ENCODE results near the gene TEFM.
"Not testable (repeated sequence)": the region's sequence is repeated elsewhere in the genome, so short reads cannot be mapped to it uniquely, and the experiment has no call there.

TEFM gene, protein sequence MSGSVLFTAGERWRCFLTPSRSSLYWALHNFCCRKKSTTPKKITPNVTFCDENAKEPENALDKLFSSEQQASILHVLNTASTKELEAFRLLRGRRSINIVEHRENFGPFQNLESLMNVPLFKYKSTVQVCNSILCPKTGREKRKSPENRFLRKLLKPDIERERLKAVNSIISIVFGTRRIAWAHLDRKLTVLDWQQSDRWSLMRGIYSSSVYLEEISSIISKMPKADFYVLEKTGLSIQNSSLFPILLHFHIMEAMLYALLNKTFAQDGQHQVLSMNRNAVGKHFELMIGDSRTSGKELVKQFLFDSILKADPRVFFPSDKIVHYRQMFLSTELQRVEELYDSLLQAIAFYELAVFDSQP

DNA sequence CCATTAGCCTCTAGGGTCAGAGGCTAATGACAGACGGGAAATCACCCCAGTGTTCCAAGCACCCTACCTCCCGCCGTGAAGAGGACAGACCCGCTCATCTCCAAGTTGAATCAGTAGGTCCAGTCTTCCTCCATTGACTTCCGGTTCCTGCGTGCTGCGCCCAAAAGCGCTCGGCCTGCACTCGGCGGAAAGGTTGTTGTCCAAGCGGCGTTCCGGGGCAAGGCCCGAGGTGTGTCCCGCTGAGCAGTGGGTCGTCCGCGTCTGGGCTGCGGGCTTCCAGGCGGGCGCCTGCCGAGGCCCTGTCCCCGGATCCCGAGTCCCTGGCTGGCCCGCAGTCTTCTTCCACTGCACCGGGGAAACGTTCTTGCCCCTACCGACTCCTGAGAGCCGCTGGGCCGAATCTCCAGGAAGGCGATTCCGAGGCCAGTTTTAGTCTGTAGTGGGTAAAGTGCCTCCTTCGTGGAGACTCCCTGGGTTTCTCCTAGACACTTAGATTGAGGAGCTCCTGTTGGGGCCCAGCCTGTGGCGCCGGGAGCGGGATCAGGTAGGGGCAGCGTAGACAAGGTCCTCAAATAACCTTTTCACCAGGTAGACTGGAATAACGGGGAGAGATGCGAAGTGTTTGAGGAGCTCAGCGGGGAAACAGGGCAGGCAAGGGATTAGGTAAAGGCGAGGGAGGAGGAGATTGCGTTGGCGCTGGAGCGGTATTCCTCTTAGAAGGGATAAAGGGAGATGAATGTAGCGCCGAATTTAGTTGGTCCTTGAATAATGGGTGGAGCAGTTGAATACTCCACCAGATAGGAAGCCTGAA is at the start of gene TEFM:
TEFM (minus strand) TSS at position 138 of the 811 bp plus-strand sequence; CDS start at position 98, 40 bp downstream.
- DNase-seq: peak; percentile 94

DNA sequence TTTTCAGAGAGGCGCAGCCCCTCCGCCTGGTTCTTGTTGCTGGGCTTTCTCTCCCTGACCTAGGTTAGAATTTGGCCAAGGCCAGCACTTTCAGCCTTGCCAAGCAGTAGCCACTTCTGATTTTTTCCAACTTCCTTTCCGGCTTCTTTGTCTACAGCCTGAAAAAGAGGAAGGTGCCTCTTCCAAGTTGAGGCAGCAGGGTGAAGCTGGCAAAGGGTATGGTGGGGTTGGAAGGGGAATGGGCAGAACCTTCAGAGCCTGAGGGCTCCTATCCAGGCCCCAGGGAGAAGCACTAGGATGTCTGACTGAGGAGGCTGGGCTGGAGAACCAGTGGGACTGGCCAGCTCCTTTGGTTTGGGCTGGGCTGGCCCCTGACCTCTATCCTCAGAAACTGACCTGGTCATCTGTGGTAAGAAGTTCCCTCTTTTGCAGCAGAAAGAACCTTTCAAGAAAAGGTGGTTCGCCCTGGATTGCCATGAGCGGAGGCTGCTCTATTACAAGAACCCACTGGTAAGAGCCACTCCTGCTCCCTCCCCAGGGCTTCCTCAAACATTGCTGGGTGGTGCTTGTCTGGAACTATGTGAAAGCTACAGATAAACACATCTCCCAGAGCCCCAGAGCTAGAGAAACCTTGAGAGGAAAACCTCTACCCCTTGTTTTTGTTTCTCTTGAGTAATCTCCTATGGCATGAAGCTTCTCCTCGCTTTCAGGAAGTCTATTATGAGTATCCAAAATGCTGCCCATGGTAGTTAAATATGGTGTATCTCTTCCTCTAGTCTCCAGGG is 48.2 kb upstream of the TEFM start:
- peak; percentile 11 for DNase-seq

DNA sequence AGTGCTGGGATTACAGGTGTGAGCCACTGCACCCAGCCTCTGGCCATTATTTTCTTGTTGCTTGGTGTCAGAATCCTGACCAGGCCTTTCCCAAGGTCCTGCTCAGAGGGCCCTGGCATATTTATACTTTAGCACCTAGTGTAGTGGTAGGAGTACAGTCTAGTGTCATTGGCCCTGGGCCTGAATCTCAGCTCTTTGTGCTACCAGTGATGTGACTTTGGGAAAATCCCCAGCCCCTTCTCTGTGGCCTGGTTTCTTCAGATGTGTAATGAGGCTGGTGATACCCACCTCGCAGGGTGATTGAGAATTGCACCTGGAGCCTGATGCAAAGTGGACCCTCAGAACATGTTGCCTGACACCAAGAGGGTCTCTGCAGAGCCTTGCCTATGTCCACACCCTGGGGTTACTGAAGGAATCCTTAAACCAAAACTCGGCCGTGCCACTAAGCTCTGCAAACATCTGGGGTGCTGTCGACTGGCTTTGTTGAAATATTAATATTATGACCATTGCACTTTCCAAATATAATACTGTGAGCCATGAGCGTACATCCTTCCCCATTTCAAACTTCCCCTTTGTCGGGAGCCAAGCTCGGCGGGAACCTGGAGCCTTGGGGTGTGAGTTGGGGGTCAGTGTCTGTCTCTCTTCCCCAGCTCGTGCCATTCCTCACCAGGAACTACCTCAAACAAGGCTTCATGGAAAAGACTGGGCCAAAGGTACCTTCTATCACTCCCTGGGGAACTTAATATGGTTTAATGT is 46.8 kb upstream of the TEFM start:
- no peak for DNase-seq

DNA sequence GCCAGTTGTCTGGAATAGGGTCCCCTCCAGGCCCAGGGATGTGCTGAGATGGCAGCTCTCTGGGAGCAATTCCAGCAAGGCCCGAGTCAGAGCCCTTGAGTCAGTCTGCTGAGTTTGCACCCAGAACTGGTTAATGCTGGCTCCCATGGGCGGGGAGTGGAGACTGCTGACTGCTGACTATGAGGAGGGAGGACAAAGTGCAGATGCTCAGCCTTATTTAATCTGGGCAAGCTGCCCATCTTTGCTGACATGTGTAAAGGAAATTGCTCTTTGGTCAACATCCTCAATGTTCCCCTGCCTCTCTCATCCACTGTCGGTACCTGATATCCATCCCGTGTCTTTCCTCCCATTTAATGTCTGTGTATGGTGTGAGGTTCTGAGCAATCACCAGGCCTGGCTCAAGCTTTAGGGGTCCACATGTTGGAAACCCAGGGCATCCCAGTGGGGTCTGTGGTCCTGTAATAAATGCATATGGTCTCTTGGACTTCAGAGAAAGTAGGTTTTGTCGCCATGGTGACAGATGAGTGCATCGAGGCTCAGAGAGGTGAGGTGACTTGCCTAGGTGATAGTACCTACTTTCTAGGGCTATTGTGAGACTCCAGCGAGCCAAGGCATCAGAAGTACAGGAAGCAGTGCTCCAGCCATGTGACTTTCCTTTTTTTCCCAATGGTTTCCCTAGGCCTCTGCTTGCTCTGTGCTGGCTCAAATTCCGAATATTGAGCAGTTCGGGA is 44.8 kb upstream of the TEFM start:
- DNase-seq: no peak

DNA sequence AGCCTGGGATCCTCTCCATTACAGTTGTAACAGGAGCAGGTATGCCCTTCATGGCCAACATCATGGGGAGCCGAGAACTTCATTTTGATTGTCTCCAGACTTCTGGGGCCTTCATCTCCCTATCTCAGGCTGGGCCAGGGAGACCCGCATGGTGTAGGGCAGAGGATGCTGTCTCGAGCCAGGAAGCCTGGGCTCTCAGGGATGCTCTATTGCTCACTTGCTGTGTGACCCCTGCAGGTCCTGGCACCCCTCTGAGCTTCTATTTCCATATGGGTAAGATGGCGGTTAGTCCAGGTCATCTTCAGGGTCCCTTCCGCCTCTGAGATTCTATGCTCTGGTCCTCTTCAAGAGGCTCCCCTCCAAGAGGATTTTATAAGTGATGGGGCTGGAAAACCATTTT is 44.2 kb upstream of the TEFM start:
- DNase-seq: no peak

DNA sequence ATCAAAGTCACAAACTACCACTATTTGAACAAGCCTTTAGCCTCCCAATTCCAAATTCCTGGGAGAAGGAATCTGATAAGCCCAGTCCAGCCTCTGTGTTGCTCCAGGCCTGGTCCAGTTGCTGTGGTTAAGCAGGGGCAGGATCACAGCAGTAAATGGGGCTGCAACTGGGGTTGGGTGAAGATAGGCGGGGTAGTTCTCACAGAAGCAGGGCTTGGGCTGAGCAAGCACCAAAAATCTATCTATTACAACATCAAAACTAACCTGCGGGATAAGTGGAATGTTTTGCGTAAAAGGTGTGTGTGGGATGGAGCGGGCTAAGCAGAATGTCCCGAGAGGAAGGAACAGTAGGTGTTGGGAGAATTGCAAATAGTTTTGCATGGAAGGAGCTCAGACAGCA is 41.8 kb upstream of the TEFM start:
- DNase-seq: no peak

DNA sequence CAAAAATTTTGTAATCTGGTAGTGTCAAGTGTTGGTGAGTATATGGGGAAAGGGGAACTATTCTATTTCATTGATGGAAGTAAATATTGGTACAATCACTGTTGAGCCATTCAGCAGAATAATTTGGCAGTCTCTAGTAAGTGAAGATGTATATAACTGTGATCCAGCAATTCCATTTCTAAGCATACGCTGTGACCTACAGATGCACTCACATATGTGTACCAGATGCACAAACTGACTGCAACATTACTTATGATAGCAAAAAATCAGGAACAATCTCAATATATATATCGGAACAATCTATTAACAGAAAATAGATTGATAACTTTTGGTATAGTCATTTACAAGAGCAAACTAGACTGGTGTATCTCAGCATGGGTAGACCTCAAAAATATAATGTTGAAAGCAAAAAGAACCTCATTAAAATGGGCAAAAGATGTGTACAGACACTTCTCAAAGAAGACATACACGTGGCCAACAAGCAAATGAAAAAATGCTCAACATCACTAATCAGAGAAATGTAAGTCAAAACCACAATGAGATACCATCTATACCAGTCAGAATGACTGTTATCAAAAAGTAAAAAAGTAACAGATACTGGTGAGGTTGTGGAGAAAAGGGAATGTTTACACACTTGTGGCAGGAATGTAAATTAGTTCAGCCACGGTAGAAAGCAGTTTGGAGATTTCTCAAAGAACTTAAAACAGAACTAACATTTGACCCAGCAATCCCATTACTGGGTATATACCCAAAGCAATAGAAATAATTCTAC is 36.5 kb upstream of the TEFM start:
- no peak for DNase-seq

DNA sequence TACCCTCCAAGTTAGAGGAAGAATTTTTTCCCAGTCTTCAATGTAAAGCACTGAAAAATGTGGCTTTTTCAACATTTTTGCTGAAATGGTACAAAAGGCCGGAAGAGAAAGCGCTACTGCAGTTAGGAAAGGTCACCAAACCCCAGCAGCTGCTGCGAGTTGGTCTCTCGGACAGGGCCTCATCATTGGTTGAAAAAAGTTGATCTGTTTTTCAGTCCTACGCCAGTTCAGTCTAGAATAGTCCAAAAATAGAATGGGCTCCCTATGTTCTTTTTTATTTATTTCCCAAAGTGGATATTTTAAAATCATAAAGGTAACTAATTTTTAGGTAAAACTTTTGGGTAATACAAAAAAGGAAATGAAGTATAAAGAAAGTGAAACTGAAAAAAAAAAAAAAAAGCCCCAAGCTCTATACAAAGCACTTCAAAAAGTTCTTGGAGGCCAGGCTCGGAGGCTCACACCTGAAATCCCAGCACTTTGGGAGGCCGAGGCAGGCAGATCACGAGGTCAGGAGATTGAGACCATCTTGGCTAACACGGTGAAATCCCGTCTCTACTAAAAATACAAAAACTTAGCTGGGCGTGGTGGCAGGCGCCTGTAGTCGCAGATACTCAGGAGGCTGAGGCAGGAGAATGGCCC is 33.1 kb upstream of the TEFM start:
- no peak for DNase-seq

DNA sequence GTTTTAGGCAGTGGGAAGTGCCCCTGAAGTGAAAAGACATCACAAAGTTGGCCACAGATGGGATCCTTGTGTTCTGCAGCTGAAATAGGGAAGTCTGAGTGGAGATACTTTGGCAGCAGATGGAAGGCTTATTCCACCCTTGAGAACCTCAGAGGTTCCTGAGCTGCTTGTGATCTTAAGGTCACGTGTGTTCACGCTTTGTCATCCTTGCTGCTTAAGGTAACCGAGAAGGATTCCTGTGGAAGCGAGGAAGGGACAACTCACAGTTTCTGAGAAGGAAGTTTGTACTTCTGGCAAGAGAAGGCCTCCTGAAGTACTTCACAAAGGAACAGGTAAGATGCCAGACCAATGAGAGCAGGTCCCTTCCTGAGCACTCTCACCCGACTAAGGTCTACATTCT is 27.9 kb upstream of the TEFM start:
- peak; percentile 26 for DNase-seq

DNA sequence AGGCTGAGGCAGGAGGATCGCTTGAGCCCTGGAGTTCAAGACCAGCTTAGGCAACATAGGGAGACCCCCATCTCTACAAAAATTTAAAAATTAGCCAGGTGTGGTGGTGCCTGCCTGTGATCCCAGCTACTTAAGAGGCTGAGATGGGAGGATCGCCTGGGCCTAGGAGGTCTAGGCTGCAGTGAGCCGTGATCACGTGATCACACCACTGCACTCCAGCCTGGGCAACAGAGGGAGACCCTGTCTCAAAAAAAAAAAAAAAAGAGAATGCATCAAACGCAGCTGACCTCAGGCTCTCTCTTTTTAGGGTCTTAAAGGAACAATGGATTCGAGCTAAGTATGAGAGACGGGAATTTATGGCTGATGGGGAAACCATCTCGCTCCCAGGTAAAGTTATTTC is 25.5 kb upstream of the TEFM start:
- not testable (repeated sequence) for DNase-seq

DNA sequence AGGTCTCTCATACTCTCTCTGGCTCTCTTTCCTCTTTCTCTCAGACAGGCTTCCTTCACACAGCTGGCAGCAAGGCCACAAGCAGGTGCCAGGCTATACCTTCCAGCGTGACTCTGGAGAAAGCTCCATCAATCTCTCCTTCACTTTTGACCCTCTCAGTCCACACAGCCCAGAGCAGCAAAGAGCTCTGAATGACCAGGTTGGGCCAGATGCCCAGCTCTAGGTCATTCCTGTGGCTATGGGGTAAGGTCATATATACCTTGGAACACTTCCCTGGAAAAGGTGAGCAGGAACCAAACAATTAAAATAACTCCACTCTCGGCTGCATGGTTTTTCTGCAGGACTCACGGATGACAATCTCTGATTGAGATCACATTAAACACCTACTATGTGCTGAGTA is 24.5 kb upstream of the TEFM start:
- DNase-seq: no peak

DNA sequence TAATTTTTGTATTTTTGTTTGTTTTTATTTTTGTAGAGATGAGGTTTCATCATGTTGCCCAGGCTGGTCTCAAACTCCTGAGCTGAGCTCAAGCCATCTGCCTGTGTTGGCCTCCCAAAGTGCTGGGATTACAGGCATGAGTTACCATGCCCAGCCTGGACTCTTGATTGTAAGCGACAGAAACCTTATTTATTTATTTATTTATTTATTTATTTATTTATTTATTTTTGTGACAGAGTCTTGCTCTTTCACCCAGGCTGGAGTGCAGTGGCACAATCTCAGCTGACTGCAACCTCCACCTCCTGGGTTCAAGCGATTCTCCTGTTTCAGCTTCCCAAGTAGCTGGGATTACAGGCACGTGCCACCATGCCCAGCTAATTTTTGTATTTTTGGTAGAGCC is 23.8 kb upstream of the TEFM start:
- not testable (repeated sequence) for DNase-seq

DNA sequence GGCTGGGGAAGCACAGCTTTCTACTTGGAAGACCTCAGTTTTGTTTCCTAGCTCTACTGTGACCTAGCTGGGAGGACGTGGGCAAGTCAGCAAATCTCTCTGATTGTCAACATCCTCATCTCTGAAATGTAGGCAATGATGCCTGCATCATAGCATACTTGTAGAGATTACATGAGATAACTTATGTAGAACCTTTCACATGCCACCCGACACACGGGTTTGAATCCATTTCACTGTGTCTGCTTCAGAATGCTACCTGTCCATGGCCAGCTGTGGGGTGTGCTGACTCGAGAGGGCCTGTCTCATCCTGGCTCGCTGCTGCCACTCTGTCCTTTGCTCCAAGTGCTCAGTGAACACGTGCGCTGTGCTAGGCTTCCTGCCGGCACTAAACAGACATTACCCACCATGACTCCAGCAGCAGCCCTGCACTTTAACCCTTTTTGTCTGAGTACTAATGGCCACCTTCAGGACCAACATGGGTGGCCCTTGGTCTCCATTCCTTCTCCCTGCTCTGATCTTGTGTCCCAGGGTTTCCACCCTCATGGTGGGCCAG is 23.1 kb upstream of the TEFM start:
- no peak for DNase-seq

DNA sequence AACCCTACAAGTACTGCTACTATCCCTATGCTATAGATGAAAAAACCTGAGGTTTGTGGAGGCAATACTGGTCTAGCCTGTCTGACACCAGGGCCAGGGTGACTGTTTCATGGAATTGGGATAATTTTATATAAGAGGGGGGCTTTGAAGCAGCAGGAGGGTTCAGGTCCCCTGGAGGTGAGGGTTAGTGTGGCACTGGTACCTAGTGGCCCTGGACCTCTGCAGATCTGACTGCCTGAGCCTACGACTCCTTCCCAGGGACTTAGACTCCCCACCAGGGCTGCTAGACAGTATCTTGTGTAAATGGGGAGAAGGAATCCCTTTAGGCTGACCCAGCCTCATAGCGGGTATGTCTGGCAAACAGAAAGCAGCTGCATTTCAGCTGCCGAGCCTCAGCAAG is 22.5 kb upstream of the TEFM start:
- no peak for DNase-seq

DNA sequence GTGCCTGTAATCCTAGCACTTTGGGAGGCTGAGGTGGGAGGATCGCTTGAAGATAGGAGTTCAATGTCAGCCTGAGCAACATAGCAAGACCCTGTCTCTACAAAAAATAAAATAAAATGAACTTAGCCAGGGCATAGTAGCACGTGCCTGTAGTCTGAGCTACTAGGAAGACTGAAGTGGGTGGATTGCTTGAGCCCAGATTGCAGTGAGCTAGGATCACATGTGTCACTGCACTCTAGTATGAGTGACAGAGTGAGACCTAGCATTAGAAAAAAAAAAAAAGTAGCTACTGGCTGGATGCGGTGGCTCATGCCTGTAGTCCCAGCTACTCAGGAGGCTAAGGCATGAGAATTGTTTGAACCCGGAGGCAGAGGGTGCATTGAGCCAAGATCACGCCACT is 21.7 kb upstream of the TEFM start:
- DNase-seq: no peak

DNA sequence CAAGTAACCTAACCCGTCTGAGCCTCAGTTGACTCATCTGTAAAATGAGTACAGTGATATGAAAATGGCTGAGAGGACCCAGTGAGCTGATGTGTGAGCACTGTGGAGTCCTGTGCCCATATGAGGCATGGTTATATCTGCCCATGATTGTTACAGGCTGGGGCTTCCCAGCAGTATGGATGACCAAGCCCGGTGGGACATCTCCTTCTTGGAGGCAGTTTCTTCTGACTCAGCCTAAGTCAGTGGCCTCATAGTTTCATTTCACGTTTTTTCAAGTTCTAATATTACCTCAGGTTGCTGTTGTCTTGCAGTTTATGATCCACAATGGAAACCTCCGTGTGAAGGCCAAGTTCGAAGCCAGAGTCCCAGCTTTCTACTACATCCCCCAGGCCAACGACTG is 20.5 kb upstream of the TEFM start:
- DNase-seq: no peak

DNA sequence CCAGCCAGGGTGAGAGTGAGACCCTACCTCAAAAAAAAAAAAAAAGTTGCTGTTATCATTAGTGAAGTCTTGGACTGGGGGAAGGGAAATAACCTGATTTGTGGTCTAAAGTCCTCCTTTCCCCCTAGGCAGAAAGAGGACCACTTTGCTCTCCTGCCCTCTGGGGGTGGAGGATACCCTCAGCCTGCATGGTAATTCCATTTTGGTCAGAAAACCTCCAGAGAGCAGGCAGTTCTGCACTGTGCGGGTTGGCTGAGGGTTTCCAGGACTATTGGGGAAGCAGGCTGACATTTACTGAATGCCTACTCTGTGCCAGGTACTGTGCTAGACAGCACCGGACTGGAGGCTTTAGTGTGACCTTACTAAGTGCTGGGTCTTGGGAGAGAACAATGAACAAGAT is 18.3 kb upstream of the TEFM start:
- no peak for DNase-seq

DNA sequence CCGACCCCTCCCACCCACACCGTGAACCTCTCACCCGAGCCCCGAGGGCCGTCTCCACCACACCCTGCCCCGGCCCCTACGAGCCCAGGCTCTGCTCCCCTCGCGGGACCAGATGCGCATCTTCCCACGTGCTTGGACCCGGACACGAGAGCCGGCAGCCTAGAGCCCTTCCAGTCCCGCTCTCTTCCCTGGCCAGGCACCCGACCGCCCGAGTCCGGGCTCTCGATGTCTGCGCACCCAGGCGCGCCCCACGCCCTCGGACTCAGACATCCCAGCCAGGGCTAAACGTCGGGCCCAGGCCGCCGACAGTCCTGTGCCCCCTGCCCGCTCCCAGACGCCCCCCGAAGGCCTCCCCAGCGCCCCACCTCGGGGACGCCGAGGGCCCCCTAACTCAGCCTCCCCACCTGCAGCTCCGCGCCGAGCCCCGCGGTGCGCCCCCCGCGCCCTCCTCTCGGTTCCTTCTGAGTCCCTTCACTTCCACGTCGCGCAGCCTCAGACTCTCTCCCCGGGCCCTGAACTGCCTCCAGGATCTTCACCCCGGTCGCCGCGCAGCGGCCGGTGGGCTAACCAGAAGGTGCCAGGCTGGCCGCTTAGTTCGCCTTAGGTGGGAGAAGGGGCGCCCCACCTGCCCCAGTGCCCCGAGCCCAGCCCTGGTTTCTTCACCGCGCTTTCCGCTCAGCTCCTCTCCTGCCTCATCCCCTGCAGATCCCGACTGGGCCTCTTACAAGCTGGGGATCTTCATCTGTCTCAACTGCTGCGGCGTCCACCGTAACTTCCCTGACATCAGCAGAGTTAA is 16.4 kb upstream of the TEFM start:
- DNase-seq: no peak

DNA sequence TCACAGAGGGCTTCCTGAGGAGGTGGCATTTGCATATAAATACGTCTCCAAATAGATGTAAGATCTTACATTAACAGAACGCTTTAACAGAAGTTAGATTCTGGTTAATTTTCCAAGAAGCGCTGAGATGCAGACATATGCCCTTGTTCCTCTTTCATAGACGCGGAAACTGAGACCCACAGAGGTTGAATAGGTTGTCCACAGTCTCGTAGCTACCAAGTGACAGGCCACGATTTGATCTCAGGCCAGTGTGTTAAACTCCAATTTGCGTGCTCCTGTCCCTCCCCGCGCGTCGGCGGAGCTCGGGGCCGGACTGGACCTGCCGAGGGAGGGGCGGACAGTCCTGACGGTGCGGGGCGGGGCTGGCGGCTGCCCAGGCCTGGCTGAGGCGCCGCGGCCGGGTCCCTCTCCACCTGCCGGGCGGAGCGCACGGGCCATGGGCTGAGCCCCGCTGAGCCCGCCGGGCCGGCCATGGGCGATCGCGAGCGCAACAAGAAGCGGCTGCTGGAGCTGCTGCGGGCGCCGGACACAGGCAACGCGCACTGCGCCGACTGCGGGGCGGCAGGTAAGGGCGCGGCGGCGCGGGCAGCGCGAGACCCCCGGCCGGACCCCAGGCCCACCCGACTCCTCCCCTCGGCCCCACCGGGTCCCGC is 15.6 kb upstream of the TEFM start, which contains the start of gene ADAP2:
ADAP2 (plus strand) TSS at position 402 of the 653 bp plus-strand sequence; CDS start at position 472, 70 bp downstream.
- peak; percentile 28 for DNase-seq

Measured in OCI-M1 (cell line).